Body of pancreas (tissue), 4 donors: ENCODE results near the gene C1QC.

Experiments
- POLR2A ChIP-seq, 3 donors: fragments of 450-650 bp; IDR thresholded peaks; one replicate each; pipeline ENCODE4 v1.6.1; 2016; ENCODE audit warnings: antibody characterized with exemption in 3 of 3, mild to moderate bottlenecking in 2 of 3
- TF ChIP-seq, protein P1 (sequence below), 7 experiments: fragments of 450-650 bp in 4 of 7; fragments of 200-600 bp in 3 of 7; sonication (generic) in 3 of 7; IDR thresholded peaks; one replicate each; pipeline ENCODE4 v1.5.1; 2016 to 2019; ENCODE audit warnings: antibody characterized with exemption in 7 of 7

DNA sequence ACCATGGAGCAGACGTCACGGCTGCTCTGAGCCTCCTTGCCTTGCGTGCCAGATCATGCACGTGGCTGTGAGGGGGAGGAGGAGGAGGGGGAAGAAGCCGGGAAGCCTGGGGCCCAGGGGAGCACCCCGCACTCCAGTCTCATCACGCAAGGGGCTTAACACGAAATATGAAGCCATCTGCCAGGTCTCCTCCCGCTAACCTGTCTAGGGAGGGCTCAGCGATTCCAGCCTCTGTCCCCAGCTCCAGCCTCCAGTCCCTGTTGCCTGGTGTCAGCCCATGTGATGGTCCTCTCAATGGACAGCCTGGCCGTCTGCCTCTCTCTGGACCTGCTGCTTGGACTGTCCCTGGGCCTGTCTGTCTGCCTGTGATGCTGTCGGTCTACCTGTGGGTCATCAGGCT lies 29.5 kb upstream of the C1QC start:
- TF ChIP-seq POLR2A (IDR thresholded peaks at IDR 0.05): no peak
- TF ChIP-seq, protein P1, sequence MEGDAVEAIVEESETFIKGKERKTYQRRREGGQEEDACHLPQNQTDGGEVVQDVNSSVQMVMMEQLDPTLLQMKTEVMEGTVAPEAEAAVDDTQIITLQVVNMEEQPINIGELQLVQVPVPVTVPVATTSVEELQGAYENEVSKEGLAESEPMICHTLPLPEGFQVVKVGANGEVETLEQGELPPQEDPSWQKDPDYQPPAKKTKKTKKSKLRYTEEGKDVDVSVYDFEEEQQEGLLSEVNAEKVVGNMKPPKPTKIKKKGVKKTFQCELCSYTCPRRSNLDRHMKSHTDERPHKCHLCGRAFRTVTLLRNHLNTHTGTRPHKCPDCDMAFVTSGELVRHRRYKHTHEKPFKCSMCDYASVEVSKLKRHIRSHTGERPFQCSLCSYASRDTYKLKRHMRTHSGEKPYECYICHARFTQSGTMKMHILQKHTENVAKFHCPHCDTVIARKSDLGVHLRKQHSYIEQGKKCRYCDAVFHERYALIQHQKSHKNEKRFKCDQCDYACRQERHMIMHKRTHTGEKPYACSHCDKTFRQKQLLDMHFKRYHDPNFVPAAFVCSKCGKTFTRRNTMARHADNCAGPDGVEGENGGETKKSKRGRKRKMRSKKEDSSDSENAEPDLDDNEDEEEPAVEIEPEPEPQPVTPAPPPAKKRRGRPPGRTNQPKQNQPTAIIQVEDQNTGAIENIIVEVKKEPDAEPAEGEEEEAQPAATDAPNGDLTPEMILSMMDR (IDR thresholded peaks at IDR 0.05): no peak
